HuH-7 (cell line): ENCODE data around the gene LDLR.
"Not testable (repeated sequence)": the region's sequence is repeated elsewhere in the genome, so short reads cannot be mapped to it uniquely, and the experiment has no call there.

ENCODE experiments used
- DNase-seq: peaks from one replicate; pipeline ENCODE4 v3.0.0; 2011; ENCODE audit warnings: low spot score

The LDLR gene

DNA sequence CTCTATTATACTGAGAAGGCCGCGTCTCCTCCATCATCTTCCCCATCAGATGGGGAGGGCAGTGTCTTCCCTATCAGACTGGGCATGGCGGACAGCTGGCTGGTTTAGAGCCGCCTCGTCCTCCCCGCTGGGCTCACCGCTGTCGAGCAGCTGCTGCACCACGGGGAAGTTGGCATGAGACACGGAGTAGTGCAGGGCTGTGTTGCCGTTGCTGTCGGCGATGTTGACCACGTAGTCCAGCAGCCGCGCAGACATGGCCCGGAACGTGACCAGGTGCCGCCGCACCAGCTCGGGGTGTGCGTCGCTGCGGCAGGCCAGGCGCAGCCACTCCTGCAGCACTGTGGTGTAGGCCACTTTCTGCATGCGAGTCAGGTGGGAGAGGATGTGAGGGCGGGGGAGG, 85.1 kb downstream of the LDLR start:
- no peak for DNase-seq

DNA sequence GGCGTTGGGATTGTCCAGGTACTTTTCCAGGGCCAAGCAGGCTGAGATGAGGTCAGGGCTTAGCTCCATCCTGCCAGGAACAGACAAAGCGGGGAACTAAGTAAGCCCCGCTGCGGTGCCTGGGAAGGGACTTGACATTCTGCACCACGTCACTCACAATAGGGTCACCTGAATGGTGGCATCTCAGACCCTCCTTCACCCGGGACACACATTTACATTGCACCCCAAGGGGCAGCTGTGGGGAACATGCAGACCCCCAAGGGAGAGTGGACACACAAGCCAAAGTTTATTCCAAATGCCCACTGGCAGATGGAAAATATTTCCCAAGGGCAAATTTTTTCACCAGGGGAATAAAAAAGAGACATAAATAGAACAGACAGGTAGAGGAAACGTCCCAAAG, 86.7 kb downstream of the LDLR start:
- no peak for DNase-seq

DNA sequence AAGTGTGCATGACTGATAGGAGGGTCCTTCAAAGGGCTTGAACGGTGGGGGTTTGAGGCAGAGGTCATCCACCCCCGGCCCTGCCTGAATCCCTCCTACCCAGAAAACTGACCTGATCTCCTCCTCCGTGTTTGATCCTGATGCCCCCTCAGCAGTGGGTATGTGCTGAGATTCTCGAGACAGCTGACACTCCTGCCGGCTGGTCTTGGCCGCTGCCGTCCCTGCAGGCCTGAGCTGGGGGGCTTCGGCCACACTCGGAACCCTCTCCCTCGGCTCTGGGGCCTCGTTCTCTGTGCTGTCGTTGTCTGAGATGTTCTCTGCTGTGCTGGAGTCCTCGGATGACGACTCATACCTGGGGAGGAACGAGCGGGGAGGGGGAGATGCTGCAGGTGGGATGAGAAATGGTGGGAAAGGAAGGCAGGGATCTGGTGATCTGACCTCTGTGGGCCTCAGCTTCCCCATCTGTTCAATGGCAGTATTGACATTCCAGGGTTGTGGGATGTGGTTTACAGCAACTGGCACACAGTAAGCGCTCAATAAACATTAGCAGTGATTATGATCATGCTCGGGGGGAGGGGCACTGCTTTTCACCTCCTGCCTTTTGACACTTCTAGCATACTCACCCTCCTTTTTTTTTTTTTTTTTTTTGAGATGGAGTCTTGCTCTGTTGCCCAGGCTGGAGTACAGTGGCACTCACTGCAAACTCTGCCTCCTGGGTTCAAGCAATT, 87.4 kb downstream of the LDLR start:
- DNase-seq: no peak

GRCh38 chr19:11177592-11177991, 88.3 kb downstream of the LDLR start:
- DNase-seq: no peak

DNA sequence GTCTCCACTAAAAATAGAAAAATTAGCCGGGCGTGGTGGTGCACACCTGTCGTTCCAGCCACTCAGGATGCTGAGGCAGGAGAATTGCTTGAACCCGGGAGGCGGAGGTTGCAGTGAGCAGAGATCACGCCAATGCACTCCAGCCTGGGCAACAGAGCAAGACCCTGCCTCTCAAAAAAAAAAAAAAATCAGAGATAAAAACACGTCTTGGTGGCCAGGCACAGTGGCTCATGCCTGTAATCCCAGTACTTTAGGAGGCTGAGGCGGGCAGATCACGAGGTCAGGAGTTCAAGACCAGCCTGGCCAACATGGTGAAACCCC, 89.8 kb downstream of the LDLR start:
- DNase-seq: not testable (repeated sequence)

- DNase-seq: no peak
Observed at GRCh38 chr19:11179716-11180297, 90.5 kb downstream of the LDLR start.

GRCh38 chr19:11180346-11180745, 91.1 kb downstream of the LDLR start:
- no peak for DNase-seq

GRCh38 chr19:11180975-11181374, 91.7 kb downstream of the LDLR start:
- not testable (repeated sequence) for DNase-seq

DNA sequence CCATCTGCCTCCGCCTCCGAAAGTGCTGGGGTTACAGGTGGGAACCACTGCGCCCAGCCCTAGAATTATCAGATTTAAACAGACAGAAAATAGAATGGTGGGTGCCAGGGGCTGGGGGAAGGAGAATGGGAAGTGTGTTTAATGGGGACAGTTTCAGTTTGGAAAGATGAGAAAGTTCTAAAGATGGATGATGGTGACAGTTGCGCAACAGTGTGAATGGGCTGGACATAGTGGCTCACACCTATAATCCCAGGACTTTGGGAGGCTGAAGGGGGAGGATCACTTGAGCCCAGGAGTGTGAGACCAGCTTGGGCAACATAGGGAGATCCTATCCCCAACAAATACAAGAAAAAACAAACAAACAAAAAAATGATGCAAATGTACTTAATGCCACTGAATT, 92.2 kb downstream of the LDLR start:
- no peak for DNase-seq
